ENCODE results near the gene NWD2.

Gene NWD2

DNA sequence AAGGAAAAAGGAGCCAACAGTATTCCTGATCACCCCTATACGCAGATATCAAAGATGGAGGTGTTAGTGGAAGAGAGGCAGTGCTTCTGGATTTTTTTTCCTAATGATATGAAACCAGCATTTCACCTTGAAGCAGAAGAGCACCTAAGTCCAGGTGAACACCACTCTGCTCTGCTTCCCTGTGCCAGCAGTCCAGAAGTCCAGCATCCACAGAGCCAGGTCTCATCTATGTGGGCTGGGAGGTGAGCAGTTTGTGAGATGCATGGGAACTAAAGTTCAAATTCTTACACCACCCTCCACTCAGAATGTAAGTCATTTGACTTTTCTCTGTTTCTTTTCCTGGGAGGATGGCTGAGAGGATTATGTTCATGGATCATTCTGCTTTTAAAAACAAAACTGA lies 239.1 kb downstream of the NWD2 start:
- H3K27ac ChIP-seq (replicated peaks): no peak overlapping the region
- no peak for DNase-seq (ENCODE audit: low read depth in 1 of 2, low spot score in 1 of 2)
- H3K27me3 ChIP-seq (ENCODE audit: insufficient read depth, poor library complexity, severe bottlenecking): no peaks in the 10 kb centered on the region
- no peak overlapping the region for H3K4me3 ChIP-seq (replicated peaks; ENCODE audit: insufficient read depth, low read length)
- no peak for TF ChIP-seq SPI1 (IDR thresholded peaks at IDR 0.05; ENCODE audit: borderline replicate concordance, low read depth)

DNA sequence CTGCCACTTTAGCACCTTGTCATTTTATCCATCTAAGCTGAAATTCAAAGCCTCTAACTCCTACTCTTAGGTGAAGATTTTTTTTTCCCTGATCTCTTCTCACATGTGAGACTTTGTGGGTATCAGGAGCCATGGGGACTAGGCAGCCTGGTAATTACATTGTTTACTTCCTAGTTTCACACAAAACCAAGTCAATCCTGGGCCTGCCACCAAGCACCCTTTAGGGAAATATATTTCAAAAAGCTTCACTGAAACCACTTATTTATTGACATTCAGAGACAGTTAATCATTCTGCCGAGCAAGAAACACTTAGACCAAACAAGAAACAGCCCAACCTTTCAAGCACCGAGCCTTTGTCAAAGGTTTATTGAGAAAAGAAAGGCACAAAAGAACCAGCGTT lies 241.6 kb downstream of the NWD2 start:
- H3K4me3 ChIP-seq (replicated peaks; ENCODE audit: insufficient read depth, low read length): no peak overlapping the region
- H3K27me3 ChIP-seq (ENCODE audit: insufficient read depth, poor library complexity, severe bottlenecking): no peaks in the 10 kb centered on the region
- TF ChIP-seq, protein P1, sequence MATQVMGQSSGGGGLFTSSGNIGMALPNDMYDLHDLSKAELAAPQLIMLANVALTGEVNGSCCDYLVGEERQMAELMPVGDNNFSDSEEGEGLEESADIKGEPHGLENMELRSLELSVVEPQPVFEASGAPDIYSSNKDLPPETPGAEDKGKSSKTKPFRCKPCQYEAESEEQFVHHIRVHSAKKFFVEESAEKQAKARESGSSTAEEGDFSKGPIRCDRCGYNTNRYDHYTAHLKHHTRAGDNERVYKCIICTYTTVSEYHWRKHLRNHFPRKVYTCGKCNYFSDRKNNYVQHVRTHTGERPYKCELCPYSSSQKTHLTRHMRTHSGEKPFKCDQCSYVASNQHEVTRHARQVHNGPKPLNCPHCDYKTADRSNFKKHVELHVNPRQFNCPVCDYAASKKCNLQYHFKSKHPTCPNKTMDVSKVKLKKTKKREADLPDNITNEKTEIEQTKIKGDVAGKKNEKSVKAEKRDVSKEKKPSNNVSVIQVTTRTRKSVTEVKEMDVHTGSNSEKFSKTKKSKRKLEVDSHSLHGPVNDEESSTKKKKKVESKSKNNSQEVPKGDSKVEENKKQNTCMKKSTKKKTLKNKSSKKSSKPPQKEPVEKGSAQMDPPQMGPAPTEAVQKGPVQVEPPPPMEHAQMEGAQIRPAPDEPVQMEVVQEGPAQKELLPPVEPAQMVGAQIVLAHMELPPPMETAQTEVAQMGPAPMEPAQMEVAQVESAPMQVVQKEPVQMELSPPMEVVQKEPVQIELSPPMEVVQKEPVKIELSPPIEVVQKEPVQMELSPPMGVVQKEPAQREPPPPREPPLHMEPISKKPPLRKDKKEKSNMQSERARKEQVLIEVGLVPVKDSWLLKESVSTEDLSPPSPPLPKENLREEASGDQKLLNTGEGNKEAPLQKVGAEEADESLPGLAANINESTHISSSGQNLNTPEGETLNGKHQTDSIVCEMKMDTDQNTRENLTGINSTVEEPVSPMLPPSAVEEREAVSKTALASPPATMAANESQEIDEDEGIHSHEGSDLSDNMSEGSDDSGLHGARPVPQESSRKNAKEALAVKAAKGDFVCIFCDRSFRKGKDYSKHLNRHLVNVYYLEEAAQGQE (IDR thresholded peaks at IDR 0.05; ENCODE audit: insufficient replicate concordance, low read depth): no peak
- TF ChIP-seq, protein P2, sequence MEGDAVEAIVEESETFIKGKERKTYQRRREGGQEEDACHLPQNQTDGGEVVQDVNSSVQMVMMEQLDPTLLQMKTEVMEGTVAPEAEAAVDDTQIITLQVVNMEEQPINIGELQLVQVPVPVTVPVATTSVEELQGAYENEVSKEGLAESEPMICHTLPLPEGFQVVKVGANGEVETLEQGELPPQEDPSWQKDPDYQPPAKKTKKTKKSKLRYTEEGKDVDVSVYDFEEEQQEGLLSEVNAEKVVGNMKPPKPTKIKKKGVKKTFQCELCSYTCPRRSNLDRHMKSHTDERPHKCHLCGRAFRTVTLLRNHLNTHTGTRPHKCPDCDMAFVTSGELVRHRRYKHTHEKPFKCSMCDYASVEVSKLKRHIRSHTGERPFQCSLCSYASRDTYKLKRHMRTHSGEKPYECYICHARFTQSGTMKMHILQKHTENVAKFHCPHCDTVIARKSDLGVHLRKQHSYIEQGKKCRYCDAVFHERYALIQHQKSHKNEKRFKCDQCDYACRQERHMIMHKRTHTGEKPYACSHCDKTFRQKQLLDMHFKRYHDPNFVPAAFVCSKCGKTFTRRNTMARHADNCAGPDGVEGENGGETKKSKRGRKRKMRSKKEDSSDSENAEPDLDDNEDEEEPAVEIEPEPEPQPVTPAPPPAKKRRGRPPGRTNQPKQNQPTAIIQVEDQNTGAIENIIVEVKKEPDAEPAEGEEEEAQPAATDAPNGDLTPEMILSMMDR (IDR thresholded peaks at IDR 0.05; ENCODE audit: insufficient read depth, low read length): no peak
- TF ChIP-seq POLR2AphosphoS5 (IDR thresholded peaks at IDR 0.05; ENCODE audit: low read depth) (no peak), SPI1 (IDR thresholded peaks at IDR 0.05; ENCODE audit: borderline replicate concordance, low read depth) (no peak), GABPA (IDR thresholded peaks at IDR 0.05; ENCODE audit: low read depth) (no peak)
- H3K27ac ChIP-seq (replicated peaks): no peak overlapping the region
- no peak for DNase-seq (ENCODE audit: low read depth in 1 of 2, low spot score in 1 of 2)

DNA sequence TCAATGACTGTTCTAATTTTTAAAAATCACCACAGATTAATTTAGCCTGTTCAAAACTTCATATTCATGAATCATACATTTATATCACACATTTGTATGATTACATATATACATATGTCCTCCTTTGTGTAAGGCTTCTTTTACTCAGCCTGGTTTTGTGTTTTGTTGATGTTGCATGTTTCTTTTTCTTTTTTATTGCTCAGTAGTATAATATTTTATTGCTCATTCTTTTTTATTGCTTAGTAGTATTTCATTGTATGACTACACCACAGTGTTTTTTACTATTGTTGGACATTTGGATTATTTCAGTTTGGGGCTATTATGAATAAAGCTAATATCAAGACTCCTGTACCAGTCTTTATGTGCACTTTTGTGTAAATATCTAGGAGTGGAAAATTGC lies 243.1 kb downstream of the NWD2 start:
- Histone ChIP-seq H3K27me3 (ENCODE audit: insufficient read depth, poor library complexity, severe bottlenecking) (no peaks in the 10 kb centered on the region), H3K27ac (replicated peaks) (no peak overlapping the region), H3K4me3 (replicated peaks; ENCODE audit: insufficient read depth, low read length) (no peak overlapping the region)
- DNase-seq (ENCODE audit: low read depth in 1 of 2, low spot score in 1 of 2): no peak
- TF ChIP-seq, protein P1 (IDR thresholded peaks at IDR 0.05; ENCODE audit: insufficient replicate concordance, low read depth): no peak
- TF ChIP-seq, protein P2 (IDR thresholded peaks at IDR 0.05; ENCODE audit: insufficient read depth, low read length): no peak
- TF ChIP-seq SPI1 (IDR thresholded peaks at IDR 0.05; ENCODE audit: borderline replicate concordance, low read depth) (no peak), POLR2AphosphoS5 (IDR thresholded peaks at IDR 0.05; ENCODE audit: low read depth) (no peak), GABPA (IDR thresholded peaks at IDR 0.05; ENCODE audit: low read depth) (no peak)

DNA sequence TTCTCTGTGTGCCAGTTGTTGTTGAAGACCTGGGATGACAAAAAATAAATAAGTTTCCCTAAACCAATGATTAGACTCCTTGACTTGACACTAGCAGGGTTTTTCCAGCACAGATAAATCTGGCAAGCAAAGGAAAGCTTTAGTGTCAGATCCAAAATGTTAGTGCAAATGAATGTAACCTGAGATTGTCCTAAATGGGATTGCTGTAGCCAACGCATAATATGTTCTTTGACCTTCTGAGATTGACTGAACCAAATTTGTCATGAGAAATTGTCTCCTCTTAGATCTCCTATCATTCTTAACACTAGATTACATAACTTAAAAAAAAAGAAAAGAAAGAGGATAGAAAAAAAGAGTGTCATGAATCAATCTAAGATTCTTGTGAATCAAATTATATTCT lies 245.2 kb downstream of the NWD2 start:
- Histone ChIP-seq H3K27ac (replicated peaks) (no peak overlapping the region), H3K4me3 (replicated peaks; ENCODE audit: insufficient read depth, low read length) (no peak overlapping the region), H3K27me3 (ENCODE audit: insufficient read depth, poor library complexity, severe bottlenecking) (no peaks in the 10 kb centered on the region)
- TF ChIP-seq GABPA (IDR thresholded peaks at IDR 0.05; ENCODE audit: low read depth) (no peak), POLR2AphosphoS5 (IDR thresholded peaks at IDR 0.05; ENCODE audit: low read depth) (no peak), SPI1 (IDR thresholded peaks at IDR 0.05; ENCODE audit: borderline replicate concordance, low read depth) (no peak)
- TF ChIP-seq, protein P2 (IDR thresholded peaks at IDR 0.05; ENCODE audit: insufficient read depth, low read length): no peak
- TF ChIP-seq, protein P1 (IDR thresholded peaks at IDR 0.05; ENCODE audit: insufficient replicate concordance, low read depth): no peak
- DNase-seq (ENCODE audit: low read depth in 1 of 2, low spot score in 1 of 2): no peak
